ENCODE results near the gene APBB2. TPM values are rescaled to one million over a fixed set of nuclear protein-coding genes. Genes with fewer than 3 reads are reported as not detected.

Gene APBB2
- polyA plus RNA-seq, 1 donor = 67.7 TPM

- DNase-seq = no peak
These were observed 22.2 kb downstream of the APBB2 start for GRCh38 chr4:41192136-41192535.

- DNase-seq = no peak
These were observed 24.7 kb downstream of the APBB2 start for GRCh38 chr4:41189666-41190065.

- DNase-seq = no peak
These were observed 25.3 kb downstream of the APBB2 start for GRCh38 chr4:41189076-41189475.

- DNase-seq = no peak
These were observed 28.4 kb downstream of the APBB2 start for GRCh38 chr4:41185614-41186592.

GRCh38 chr4:41184009-41184408 is 30.3 kb downstream of the APBB2 start:
- no peak for DNase-seq

GRCh38 chr4:41183021-41183553 is 31.3 kb downstream of the APBB2 start:
- no peak for DNase-seq

- no peak for DNase-seq
These were observed 33.3 kb downstream of the APBB2 start for GRCh38 chr4:41181037-41181436.

- no peak for DNase-seq
These were observed 34.7 kb downstream of the APBB2 start for GRCh38 chr4:41179498-41180195.

GRCh38 chr4:41178372-41179370 is 35.7 kb downstream of the APBB2 start:
- no peak for DNase-seq

- no peak for DNase-seq
These were observed 37.3 kb downstream of the APBB2 start for GRCh38 chr4:41177016-41177415.

GRCh38 chr4:41176340-41176739 is 38.0 kb downstream of the APBB2 start:
- DNase-seq = no peak

GRCh38 chr4:41175794-41176193 is 38.5 kb downstream of the APBB2 start:
- DNase-seq = no peak

GRCh38 chr4:41174444-41174843 is 39.9 kb downstream of the APBB2 start:
- no peak for DNase-seq

GRCh38 chr4:41172786-41173185 is 41.6 kb downstream of the APBB2 start:
- DNase-seq = no peak

- no peak for DNase-seq
These were observed 45.0 kb downstream of the APBB2 start for GRCh38 chr4:41169256-41169800.

- DNase-seq = no peak
These were observed 47.2 kb downstream of the APBB2 start for GRCh38 chr4:41167191-41167590.

GRCh38 chr4:41164405-41164804 is 49.9 kb downstream of the APBB2 start:
- no peak for DNase-seq

GRCh38 chr4:41161355-41161754 is 53.0 kb downstream of the APBB2 start:
- no peak for DNase-seq

- DNase-seq = no peak
These were observed 53.5 kb downstream of the APBB2 start for GRCh38 chr4:41160856-41161255.

- no peak for DNase-seq
These were observed 54.1 kb downstream of the APBB2 start for GRCh38 chr4:41160012-41160789.

- no peak for DNase-seq
These were observed 55.6 kb downstream of the APBB2 start for GRCh38 chr4:41158756-41159155.

Data from left kidney (tissue), 2 donors.